HG03571 (cell line): ENCODE data around the gene ZSWIM8.
"Not testable (repeated sequence)": the region's sequence is repeated elsewhere in the genome, so short reads cannot be mapped to it uniquely, and the experiment has no call there.

Experiments used
- ATAC-seq: cut with Tn5 transposase; IDR thresholded peaks from one replicate; pipeline ENCODE4 v1.9.1; 2021; ENCODE audit not compliant: unreplicated experiment

The ZSWIM8 gene, protein sequence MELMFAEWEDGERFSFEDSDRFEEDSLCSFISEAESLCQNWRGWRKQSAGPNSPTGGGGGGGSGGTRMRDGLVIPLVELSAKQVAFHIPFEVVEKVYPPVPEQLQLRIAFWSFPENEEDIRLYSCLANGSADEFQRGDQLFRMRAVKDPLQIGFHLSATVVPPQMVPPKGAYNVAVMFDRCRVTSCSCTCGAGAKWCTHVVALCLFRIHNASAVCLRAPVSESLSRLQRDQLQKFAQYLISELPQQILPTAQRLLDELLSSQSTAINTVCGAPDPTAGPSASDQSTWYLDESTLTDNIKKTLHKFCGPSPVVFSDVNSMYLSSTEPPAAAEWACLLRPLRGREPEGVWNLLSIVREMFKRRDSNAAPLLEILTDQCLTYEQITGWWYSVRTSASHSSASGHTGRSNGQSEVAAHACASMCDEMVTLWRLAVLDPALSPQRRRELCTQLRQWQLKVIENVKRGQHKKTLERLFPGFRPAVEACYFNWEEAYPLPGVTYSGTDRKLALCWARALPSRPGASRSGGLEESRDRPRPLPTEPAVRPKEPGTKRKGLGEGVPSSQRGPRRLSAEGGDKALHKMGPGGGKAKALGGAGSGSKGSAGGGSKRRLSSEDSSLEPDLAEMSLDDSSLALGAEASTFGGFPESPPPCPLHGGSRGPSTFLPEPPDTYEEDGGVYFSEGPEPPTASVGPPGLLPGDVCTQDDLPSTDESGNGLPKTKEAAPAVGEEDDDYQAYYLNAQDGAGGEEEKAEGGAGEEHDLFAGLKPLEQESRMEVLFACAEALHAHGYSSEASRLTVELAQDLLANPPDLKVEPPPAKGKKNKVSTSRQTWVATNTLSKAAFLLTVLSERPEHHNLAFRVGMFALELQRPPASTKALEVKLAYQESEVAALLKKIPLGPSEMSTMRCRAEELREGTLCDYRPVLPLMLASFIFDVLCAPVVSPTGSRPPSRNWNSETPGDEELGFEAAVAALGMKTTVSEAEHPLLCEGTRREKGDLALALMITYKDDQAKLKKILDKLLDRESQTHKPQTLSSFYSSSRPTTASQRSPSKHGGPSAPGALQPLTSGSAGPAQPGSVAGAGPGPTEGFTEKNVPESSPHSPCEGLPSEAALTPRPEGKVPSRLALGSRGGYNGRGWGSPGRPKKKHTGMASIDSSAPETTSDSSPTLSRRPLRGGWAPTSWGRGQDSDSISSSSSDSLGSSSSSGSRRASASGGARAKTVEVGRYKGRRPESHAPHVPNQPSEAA (N-terminal part only)

DNA sequence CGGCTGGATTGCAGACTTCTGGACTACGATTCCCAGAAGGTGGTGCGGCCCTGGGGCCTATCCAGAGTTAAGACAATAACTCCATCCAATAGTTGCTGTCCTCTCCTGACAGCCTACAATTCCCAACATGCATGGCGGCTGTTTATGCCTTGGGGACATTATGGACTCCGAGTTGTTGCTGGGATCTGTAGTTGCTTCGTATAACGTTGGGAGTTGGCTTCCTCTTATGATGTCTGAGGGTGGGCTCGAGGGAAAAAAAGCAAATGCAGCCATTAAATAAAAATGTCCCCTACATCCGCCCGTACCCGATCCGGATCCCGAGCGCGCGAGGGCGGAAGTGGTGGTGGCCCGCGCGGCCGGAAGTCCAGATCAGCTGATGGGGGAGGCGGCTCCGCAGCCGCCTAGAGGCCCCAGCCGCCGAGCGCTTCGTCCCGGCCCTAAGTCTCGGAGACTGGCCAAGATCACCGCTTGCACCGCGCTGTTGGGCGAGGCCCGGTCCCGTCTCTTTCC lies at the start of gene ZSWIM8:
Gene ZSWIM8, plus strand, starts transcription at position 396 of the 510 bp plus-strand sequence. CDS start 273 bp downstream, outside the sequence.
- ATAC-seq: peak; percentile 82

DNA sequence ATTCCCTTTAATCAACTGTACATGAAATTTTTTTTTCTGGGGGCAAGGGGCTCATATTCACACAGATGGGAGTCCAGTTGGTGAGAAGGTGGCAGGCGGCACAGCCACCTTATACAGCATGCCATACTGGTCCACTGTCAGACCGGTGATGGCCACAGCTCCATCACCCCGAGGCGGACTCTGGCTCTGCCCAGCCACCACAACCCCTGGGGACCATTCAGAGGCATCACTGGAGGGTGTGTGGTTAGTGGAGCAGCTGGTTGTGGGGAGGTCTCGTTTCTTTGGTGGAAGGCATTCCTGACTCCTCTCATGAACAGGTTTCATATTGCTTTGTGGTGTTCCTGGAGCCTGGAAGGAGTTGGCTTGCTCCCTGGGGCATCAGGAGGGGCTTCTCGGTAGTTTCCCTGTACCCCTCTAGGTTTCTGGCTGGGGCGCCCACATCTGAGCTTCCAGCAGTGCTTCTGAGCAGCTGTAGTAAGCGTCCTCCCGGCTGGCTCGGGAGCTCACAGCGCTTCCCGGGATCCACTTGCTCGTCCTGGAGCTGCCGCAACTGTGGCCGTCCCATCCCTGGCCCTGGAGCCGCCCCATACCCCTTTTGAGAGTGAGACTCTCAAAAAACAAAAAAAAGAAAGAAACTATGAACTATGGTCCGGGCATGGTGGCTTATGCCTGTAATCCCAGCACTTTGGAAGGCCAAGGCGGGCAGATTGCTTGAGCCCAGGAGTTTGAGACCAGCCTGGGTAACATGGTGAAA lies 44.7 kb upstream of the ZSWIM8 start:
- ATAC-seq: not testable (repeated sequence)

DNA sequence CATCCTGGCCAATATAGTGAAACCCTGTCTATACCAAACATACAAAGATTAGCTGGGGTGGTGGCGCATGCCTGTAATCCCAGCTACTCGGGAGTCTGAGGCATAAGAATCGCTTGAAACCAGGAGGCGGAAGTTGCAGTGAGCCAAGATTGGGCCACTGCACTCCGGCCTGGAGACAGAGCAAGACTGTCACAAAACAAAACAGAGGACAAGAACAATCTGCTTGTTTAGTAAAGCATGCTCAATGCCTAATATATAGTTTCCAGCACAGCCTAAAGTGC lies 43.0 kb upstream of the ZSWIM8 start:
- no peak for ATAC-seq

DNA sequence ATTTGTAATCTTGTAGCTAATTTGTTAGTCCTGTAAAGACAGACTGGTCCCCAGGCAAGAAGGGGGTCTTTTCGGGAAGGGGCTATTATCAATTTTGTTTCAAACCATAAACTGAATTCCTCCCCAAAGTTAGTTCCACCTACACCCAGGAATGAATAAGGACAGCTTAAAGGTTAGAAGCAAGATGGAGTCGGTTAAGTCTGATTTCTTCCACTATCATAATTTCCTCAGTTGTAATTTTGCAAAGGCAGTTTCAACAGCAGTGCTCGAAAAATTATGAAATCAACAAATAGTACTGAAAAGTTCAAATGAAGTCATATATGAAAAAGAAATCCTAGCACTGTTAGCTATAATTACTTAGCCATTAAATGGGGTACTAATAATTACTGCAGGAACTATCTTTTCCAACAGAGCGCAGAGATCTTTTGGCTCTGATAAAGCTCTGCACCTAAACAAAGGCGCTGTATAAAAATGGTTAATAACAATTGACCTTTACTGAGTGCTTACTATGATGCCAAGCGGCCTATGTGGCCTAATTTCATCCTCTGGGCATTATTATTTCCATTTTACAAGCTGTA lies 42.0 kb upstream of the ZSWIM8 start:
- no peak for ATAC-seq

DNA sequence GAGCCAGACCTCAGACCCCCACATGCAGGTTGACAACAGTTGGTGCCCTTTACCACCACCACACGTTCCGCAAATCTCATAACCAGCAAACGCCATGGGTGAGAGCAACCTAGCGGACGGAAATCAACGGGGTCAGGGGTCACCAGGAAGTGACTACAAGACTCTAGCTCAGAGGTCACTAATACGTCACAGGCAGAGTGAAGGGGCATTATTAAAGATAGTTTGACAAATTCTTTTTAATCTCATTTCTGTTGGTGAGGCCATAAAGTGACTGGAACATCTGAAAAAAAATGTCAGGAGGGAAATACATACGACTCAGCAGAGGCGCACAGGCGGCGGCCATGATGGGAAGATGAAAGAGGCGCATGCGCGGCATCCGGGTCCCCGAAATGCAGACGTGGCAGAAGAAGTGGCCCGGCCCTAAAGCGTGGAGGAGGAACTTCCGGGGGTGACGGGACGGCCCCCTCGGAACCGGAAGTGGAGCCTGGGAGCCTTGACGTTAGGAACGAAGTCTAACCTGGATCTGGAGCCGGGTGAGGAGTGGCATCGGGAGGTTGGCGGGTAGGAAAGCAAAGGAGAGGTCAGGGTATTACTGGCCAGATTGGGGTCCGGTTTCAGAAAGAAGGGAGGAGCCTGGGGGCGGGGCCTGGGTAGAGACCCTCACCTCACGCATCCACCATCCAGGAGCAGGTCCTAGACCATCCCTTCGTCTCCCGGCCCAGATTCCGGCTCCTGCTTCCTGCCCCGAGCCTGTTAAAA lies 41.3 kb upstream of the ZSWIM8 start, which contains the start of gene SEC24C:
Gene SEC24C, plus strand, starts transcription at position 468 of the 759 bp plus-strand sequence. CDS start 2,461 bp downstream, outside the sequence.
- peak; percentile 80 for ATAC-seq

DNA sequence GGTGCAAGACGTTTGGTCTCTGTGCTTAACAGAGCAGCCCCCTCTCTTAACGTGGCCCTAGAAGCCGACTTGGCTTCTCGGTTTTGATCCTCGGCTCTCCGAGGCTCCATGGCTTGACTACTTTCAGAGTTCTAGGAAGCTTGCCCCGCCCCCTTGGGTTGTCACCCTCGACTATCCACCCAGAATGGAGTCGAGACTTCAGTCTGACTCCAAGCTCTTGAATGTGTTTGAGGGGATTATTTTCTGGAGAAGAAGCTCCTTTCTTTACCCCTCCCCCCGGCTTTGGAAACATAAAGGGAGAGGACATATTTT lies 40.8 kb upstream of the ZSWIM8 start:
- peak; percentile 12 for ATAC-seq

DNA sequence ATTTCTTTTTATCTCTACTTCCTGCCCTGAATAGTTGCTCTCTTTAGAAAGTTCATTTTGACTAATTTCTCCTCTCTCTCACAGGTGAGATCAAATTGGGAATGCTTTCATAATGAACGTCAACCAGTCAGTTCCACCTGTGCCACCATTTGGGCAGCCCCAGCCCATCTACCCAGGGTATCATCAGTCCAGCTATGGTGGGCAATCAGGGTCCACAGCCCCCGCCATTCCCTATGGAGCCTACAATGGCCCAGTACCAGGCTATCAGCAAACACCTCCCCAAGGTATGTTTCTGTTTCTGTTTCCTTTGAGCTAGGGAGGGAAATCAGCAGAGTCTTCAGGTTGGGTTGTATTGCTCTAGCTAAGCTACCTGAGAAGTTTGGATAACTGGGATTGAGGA lies 38.7 kb upstream of the ZSWIM8 start:
- no peak for ATAC-seq

DNA sequence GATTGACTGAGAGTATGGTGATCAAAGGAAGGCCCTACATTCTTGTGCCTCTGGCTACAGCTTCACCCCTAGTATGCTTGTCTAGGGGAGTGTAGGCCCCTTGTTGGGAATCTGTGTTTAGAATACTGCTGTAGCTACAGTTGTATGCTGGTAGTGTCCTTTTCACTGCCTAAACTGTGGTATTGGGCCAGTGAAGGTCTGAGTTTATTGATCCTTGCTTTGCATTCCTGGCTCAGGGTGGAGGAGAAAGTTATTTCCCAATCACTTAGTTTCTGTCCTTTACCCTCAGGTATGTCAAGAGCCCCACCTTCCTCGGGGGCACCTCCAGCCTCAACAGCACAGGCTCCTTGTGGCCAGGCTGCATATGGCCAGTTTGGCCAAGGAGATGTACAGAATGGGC lies 34.6 kb upstream of the ZSWIM8 start:
- no peak for ATAC-seq

DNA sequence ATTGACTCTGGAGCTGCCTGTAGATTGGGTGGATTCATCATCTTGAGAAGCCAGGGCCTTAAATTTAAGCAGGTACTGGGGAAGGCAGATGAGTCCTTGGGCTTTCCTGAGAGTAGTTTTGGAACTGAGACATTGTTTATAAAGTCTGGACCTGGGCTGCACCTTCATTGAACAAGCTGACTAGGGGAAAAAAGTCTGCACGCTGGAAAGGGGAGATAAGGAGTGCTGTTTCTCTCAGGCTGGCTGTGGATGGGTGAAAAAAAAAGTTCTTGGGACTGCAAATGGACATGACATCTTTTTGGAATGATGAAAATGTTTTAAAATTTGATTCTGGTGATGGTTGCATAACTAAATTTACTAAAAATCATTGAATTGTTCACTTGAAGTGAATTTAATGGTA lies 29.2 kb upstream of the ZSWIM8 start:
- ATAC-seq: no peak

DNA sequence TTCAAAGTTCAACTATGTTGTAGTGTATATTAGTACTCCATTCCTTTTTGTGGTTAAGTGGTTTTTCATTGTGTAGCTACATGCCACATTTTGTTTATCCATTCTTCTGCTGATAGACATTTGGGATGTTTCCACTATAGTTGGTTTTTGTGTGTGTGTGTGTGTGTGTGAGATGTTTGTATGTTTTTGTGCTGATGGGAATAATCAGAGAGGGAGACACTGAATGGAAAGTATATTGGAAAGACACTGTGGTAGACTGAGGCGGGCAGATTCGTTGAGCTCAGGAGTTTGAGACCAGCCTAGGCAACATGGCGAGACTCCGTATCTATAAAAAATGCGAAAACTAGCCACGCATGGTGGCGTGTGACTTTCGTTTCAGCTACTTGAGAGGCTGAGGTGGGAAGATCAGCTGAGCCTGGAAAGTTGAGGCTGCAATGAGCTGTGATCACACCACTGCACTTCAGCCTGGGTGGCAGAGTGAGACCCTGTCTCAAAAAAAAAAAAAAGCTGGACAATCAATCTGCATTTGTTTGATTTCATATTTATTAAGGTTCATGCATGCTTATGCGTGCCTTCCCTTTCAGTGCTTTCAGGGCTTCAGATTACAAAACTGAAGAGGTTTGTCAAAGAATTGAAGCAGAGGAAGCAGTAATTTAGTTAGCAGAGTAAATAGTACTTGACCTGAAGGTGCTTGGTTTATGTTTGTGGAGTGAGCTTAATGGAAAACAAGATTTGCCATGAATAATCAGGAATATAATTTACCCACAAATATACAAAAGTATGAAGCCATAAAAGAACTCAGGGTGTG lies 26.5 kb upstream of the ZSWIM8 start:
- no peak for ATAC-seq

DNA sequence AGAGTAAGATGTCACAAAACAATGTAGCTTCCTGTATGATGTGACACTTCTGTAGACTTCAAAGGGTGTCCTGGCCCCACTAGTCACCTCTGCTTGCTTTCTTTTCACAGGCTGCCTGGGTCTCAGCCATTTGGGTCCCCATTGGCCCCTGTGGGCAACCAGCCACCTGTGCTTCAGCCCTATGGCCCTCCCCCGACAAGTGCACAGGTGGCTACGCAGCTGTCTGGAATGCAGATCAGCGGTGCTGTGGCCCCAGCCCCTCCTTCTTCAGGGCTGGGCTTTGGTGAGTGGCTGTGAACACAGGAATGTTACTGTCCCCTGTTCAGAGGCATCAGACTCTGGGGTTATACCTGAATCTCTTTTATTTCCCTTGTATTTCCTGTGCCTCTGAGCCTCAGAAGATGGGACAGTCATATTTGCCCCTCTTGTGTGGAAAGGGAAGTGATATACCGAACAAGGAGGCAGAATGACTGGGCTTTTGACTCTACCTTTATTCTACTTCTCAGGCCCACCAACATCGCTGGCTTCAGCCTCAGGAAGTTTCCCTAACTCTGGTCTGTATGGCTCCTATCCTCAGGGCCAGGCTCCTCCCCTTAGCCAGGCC lies 25.8 kb upstream of the ZSWIM8 start:
- ATAC-seq: no peak

DNA sequence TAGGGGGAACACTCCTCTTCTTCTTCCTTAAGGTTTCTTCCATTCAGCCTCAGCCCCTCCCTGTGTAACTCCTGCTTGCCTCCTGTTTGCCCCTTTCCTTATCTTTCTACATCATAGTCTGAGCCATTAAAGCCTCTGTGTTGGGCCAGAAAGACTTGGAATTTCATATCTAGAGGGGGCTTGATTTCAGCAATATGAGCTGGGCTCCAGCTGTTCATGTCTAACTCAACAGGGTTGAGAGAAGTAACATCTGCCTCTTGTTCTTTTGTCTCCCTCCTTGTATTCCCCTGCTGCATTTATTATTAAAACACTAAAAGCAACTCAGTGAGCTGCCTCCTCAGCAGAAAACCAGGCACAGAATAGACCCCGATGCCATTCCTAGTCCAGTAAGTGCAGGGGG lies 23.6 kb upstream of the ZSWIM8 start:
- ATAC-seq: no peak

DNA sequence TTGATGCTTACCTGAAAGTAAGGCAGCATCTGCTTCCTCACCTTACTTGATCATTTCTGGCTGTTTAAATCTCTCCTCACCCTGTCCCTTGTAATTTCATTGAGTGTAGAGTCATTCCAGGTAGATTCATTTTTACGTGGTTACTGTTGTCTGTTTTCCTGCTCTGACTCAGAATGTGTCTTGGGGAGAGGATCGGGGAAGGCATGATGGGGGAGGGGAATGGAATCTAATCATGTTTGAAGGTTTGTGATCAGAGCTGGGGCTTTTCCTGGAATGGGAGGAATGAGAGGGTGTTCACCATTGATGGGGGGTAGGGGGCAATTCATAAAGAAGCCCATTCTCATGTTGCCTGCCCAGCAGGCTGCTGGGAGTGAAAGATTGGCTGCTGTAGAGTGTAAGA lies 22.5 kb upstream of the ZSWIM8 start:
- no peak for ATAC-seq

DNA sequence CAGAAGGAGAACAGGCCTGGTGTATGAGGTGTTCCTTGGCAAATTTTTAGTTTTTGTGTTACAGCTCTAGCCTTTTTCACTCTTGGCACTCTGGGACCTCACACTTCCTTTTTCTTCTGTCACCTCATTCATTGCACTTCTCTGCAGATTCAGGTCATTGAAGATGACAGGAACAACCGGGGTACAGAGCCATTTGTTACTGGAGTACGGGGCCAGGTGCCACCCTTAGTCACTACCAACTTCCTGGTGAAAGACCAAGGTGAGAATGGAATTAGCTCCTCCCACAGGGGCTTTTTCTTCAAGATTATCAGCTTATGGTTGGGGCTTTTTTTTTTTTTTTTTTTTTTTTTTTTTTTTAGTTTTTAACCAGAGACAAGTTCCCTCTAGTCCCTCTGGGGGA lies 22.1 kb upstream of the ZSWIM8 start:
- ATAC-seq: no peak

DNA sequence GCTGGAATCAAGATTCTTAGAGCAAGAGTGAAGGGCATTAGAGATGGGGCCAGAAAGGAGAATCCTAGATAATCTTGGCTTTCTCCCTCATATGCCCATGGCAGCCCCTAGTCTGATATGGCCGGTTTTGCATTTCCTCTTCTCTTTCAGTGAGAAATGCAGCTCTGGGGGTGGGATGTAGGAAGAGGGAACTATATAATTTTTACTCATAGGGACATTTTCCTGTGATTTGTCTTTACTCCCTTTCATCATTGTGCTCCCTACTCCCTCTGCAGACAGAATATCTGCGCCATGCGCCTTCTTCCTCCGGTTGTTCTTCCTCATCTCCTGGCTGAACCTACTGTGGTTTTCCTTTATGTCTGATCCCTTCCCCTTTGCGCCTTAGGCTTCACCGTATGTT lies 20.3 kb upstream of the ZSWIM8 start:
- no peak for ATAC-seq

DNA sequence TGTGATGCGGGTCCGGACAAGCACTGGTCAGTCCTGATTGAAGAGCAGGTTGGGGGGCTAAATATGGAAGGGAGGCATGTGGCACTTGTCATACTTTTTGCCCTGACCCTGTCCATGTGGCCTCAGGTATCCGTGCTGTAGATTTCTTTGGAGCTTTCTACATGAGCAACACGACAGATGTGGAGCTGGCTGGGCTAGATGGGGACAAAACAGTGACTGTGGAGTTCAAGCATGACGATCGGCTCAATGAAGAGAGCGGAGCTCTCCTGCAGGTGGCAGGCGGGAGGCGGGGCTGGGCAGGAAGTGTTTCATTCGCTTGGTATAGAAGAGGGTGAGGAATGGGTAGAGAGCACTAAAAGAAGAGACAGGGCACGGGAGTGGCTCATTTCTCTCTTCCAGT lies 16.5 kb upstream of the ZSWIM8 start:
- ATAC-seq: no peak

DNA sequence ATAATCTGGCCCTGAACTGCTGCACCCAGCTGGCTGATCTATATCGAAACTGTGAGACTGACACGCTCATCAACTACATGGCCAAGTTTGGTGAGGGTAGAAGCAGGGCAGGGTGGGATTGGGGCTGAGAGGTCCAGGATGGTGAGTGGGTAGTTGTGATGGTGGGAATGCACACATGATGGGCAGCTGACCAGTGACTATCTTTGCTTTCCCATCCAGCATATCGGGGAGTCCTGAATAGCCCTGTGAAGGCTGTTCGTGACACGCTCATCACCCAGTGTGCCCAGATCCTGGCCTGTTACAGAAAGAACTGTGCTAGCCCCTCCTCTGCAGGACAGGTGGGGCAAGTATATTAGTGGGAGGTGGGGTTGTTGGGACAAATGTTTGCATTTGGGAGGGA lies 16.0 kb upstream of the ZSWIM8 start:
- ATAC-seq: no peak

DNA sequence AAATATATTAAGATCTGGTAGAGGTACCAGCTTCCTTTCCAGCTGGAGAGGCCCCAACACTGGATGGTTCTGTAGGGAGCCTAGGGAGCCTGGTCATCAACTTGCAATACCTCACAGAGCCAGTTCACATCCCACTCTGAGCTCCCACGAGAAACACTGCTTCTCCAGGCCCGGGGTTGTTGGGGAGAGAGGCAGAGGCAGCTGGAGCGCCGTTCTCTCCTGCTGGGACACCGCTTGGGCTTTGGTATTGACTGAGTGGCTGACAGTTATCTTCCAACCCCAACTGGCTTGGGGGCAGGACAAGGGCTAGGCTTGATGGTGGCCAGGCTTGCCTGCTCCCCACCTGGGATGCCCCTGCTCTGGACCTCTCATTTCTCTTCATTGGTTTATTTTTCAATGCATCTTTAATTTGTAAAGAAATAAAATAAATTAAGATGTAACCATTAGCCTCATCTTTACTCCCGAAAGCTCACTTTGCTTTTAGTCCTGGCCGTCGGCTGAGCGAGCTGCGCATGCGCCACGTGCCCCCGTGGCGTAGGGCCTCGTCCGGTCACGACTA lies 13.6 kb upstream of the ZSWIM8 start:
- ATAC-seq: peak; percentile 36
